HG02840 (cell line): ENCODE results near the gene KRT15.

ENCODE experiments used
- ATAC-seq: cut with Tn5 transposase; IDR thresholded peaks from one replicate; pipeline ENCODE4 v1.9.1; 2021; ENCODE audit warnings: mild to moderate bottlenecking, moderate library complexity, moderate number of reproducible peaks; ENCODE audit not compliant: unreplicated experiment, low FRiP score

KRT15 gene

GRCh38 chr17:41507315-41507880, 11.3 kb downstream of the KRT15 start:
- no peak for ATAC-seq

DNA sequence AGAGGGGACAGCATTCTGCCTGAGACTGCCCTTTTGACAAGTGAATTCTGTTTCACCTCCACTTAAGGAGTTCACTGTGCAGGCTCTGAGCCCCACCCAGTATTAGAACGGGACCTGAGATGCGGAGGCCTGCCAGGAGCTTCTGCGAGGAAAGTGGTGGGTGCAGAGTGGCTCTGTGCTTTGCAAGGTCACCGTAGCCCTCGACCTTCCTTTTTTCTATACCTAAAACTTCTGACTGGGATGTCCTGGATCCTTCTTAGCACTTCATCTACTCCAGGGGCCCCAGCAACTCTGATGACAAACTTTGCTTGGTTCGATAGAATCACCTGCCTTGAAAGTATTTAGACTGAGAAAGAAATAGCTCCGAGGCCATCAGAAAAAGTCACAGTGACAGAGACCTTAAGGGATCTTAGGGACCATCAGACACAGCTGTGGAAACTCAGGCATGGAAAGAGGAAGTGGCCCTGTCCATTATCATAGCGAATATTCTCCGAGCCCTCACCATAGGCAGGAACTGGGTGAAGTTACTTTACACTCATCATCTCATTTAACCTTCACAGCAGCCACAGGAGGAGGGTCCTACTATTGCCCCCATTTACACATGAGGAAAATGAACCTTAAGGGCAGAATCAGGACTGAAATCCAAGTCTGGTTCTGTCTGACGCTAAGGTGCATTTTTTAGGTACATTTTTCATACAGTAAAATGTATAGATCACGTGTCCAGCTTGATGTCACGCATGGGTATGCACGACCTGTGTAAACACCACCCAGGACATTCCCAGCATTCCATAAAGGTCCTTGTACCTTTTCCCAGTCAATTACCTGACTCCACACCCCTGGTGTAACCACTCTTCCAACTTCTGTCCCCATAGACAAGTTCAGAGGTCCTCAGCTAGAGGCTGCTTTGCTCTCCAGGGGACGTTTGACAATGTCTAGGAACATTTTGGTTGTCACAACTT, 12.6 kb downstream of the KRT15 start:
- ATAC-seq = no peak

- no peak for ATAC-seq
Measured at GRCh38 chr17:41505007-41505808, 13.5 kb downstream of the KRT15 start, which contains the start of gene KRT13. TSS of gene KRT13 (minus strand) at chr17:41505612. CDS start at chr17:41505550, 62 bp downstream.

- no peak for ATAC-seq
Measured at GRCh38 chr17:41504246-41504977, 14.3 kb downstream of the KRT15 start.

DNA sequence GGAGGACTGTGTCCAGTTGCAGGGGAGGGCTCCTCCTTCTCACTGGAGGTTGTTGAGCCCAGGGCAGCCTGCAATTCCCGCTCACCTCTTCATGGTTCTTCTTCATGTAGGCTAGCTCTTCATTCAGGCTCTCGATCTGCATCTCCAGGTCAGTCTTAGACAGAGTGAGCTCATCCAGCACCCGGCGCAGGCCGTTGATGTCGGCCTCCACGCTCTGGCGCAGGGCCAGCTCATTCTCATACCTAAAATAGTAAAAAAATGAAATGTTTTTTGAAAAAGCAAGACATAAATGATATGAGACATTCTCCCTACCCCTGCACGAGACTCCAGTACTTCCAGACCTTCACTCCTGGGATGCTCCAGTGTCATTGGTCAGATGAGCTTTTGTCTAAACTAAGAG, 15.5 kb downstream of the KRT15 start:
- ATAC-seq = no peak

DNA sequence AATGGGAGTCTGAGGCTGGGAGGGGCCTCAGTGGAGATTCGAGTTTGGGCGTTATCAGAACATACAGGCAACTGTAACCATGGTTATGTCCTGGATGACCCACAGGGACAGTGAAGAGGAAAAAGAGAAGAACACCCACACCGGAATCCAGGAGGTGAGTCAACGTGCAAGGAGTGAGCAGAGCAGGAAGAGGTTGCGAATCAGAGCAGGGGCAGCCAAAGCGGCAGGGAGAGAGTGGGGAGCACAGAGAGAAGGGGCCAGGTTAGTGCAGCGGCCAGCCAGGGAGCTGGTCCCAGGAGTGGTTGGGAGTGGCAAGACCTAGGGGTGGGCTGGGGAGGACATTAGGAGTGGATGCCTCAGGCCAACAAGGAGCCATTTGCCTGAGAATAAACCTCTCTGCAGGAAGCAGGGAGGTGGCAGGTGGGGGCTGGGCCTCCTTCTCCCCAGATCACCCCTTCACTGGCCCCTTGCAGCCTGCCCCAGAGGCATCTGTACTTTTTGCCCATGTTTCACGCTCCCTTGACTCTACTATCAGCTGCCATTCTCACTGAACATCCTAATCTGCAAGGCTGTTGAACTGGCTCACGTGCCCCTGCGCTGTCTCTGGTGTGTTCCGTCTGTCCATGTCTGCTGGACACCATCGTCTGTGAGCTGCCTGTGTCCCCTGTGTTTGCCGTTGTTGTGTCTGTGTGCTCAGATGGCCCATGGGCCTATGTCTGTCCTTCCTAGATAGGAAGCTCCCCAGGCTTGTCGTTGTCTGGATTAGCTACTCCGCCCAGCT, 18.4 kb downstream of the KRT15 start:
- ATAC-seq = no peak

DNA sequence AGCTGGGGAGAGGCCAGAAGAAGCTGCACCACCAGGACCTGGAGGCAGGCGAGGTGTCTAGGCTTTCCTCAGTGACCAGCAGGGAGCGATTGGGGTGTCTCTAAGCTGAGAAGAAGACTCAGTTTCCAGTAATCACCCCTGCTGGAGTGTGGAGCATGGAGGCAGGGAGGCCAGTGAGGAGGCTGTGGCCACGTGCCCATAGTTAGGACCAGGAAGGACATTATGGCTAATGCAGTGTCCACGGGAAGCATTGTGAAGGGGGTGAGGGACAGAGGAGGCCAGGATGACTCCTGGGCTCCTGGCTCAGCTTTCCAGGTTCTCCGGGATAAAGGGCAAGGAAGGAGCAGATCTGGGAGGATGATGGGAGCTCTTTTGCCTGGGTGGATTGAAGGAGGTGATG, 19.0 kb downstream of the KRT15 start:
- ATAC-seq = no peak

GRCh38 chr17:41498276-41498675, 20.4 kb downstream of the KRT15 start:
- no peak for ATAC-seq

GRCh38 chr17:41496803-41497484, 21.7 kb downstream of the KRT15 start:
- no peak for ATAC-seq

- no peak for ATAC-seq
Measured at GRCh38 chr17:41494524-41494923, 24.2 kb downstream of the KRT15 start.

DNA sequence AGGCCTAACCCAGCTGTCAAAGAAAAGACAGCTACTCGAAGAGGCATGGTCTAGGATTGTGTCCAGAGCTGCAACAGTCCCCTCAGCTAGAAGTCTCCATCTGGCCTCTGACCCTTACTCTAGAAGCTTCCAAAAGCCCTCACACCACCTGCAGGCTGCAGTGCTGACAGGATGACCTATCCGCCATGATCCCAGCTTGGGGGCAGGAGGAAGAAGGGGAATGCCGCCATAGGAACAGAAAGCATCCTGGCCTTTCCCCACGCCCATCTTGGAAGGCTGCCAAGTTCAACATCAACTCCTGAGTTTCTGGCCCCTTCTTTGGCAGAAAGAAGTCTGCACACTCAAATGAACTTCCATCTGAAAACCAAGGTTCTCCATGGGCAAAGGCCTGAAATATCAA, 25.9 kb downstream of the KRT15 start:
- ATAC-seq = no peak

- no peak for ATAC-seq
Measured at GRCh38 chr17:41492351-41492750, 26.3 kb downstream of the KRT15 start.

DNA sequence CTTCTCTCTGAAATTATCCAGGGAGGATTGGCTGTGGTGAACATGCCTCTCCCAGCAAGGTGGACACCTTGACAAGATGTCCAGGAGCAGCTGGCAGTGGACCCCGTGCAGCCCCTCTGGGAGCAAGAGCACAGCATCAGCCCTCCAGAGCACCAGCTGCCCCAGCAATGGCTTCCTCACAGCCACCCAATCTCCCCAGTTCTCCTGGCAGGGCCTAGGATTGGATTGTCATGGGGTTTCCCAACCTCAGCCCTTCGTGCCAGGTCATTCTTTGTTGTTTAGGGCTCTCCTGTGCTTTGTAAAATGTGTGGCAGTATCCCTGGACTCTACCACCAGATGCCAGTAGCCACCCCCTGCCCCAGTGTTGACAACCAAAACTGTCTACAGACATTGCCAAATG, 27.2 kb downstream of the KRT15 start:
- no peak for ATAC-seq

DNA sequence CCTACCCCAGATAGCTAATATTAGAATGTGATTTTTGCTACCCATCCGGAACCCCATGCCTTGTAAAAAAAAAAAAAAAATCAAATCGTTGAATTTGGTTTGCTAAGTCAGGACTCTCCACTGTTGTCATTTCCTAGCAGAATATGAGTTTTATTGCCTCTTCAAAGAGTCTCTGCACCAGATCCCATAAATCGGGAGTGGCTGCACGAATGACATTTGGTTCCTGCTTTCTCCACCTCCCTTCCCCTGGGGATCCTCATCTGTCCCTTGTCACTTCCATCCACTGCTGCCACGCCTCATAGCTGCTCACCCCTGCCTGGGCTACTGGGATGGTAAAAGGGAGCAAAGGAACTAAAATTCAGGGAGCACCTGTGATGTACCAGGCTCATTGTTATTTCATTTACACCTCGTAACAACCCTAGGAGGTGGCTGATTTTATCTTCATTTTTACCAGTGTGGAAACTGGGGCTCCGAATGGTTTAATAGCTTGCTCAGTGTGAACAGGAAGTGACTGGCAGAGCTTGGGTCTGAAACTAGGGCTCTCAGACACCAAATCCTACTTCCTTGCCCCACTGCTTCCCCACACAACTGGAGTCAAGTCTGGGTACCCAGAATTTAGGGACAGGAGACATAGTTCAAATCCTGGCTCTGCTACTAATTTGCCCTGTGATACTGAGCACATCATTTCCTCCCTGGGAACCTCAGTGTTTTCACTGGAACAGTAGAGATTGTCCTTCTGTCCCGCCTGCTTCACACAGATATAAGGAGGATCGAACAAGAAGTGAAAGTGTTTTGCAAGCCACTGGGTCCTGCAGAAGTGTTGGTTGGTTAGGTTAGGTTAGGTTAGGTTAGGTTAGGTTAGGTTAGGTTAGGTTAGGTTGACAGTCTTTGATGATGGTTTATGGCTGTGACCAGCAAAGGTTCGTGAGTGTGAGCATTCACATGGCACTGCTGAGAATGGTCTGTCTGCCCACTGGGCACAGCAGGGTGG, 28.4 kb downstream of the KRT15 start:
- ATAC-seq = no peak

GRCh38 chr17:41489531-41489930, 29.2 kb downstream of the KRT15 start, which contains the start of gene KRT36:
TSS of gene KRT36 (minus strand) at chr17:41489910. CDS start at chr17:41489864, 46 bp downstream.
- no peak for ATAC-seq

GRCh38 chr17:41486809-41487530, 31.7 kb downstream of the KRT15 start:
- no peak for ATAC-seq

GRCh38 chr17:41486316-41486715, 32.4 kb downstream of the KRT15 start:
- no peak for ATAC-seq
